Bronchial epithelial cell (primary cell): ENCODE results near the gene SURF6. TPM values are rescaled to one million over a fixed set of nuclear protein-coding genes. Genes with fewer than 3 reads are reported as not detected.
A peak's percentile ranks its signal among the peaks of the same experiment; 100 is the strongest.
"Not testable (repeated sequence)": the region's sequence is repeated elsewhere in the genome, so short reads cannot be mapped to it uniquely, and the experiment has no call there.

Experiments
- DNase-seq: peaks from one replicate; pipeline ENCODE4 v3.0.0-alpha.2; 2010; ENCODE audit warnings: low read depth
- FAIRE-seq: peaks from 2 replicates; lab custom pipeline; 2011; peaks lifted over from hg19 to GRCh38; lab: Jason Lieb, UNC
- H3K27me3 ChIP-seq: 2 replicates; pipeline ENCODE4 v1.5.1; 2011; ENCODE audit warnings: low read length; ENCODE audit not compliant: control insufficient read depth, insufficient read depth
- H3K36me3 ChIP-seq: 2 replicates; pipeline ENCODE4 v1.5.1; 2011; ENCODE audit warnings: low read length; ENCODE audit not compliant: control insufficient read depth, insufficient read depth
- H3K4me3 ChIP-seq: 2 replicates; pipeline ENCODE4 v1.5.1; 2011; ENCODE audit warnings: mild to moderate bottlenecking, low read depth, low read length, control low read depth
- CTCF ChIP-seq: IDR thresholded peaks from 2 replicates; pipeline ENCODE4 v1.5.1; 2011; ENCODE audit warnings: mild to moderate bottlenecking, moderate library complexity, low read length, control low read depth, inconsistent platforms; ENCODE audit not compliant: insufficient read depth, severe bottlenecking
- total RNA-seq: library from RNA; depleted of rRNA; stranded (reverse); fragments of >200 nt; gene quantifications from 2 replicates; pipeline ENCODE4 v1.2.1, GENCODE V29; 2014

The SURF6 gene
- total RNA-seq, 1 donor from 2014 or later = 9.0 TPM

GRCh38 chr9:133339641-133340040 lies 3.7 kb upstream of the SURF6 start:
- peaks cover 30% of the 10 kb centered on the region for H3K36me3 ChIP-seq
- no peak for FAIRE-seq

GRCh38 chr9:133334888-133335287 lies 1.1 kb downstream of the SURF6 start:
- DNase-seq, H3K27me3 ChIP-seq, FAIRE-seq: not testable (repeated sequence)
- Histone ChIP-seq H3K36me3 (peaks cover 24% of the 10 kb centered on the region), H3K4me3 (peak overlapping the region; percentile 94)

More at GRCh38 chr9:133339641-133340040, 3.7 kb upstream of the SURF6 start:
- TF ChIP-seq CTCF = no peak
- H3K27me3 ChIP-seq = no peaks in the 10 kb centered on the region
- no peak for DNase-seq
- no peak overlapping the region for H3K4me3 ChIP-seq

DNA sequence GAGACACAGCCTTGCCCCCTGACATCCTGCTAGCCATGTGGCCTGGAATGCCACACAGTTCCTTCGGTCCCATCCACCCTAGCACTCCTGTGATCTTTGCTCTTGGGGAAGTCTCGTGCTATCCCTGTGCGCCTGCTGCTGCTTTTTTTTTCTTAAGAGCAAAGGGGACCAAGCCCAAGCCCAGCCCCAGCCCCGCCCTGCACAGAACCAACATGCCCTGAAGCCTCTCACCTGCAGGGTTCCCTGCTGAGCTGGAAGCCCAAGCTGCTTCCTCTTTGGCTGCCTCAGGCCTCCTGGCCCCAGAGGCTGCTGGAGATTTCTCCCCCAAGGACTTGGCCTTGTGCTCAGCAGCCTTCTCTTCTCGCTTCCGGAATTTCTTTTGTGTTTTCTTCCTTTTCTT lies 1.8 kb downstream of the SURF6 start:
- no peak overlapping the region for H3K4me3 ChIP-seq
- DNase-seq = no peak
- H3K27me3 ChIP-seq = no peaks in the 10 kb centered on the region
- peaks cover 22% of the 10 kb centered on the region for H3K36me3 ChIP-seq
- no peak for TF ChIP-seq CTCF
- no peak for FAIRE-seq

- DNase-seq (no peak), FAIRE-seq (no peak)
- no peak overlapping the region for H3K4me3 ChIP-seq
- peak; percentile 11 for TF ChIP-seq CTCF
- peaks cover 22% of the 10 kb centered on the region for H3K36me3 ChIP-seq
- no peaks in the 10 kb centered on the region for H3K27me3 ChIP-seq
These were observed 2.4 kb downstream of the SURF6 start for GRCh38 chr9:133333566-133333965.

DNA sequence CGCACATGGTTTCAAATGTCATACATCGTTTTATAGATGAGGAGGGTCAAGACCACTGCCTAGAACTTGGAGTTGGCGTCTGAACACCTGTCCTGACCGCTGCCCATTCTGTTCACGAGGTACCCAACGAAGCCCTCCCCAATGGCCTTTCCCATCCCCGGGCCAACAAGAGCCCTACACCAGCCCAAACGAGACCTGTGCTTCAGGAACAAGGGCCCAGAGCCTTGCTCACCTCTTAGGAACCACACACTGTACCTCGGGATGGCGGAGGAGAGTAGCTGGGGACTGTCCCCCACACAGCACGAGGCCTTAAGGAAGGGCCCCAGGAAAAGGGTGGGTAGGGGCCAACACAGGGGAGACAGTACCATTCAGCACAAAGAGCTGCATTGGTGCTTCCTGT lies 3.0 kb downstream of the SURF6 start:
- FAIRE-seq = no peak
- DNase-seq = no peak
- H3K27me3 ChIP-seq = no peaks in the 10 kb centered on the region
- no peak for TF ChIP-seq CTCF
- no peak overlapping the region for H3K4me3 ChIP-seq
- peaks cover 22% of the 10 kb centered on the region for H3K36me3 ChIP-seq

DNA sequence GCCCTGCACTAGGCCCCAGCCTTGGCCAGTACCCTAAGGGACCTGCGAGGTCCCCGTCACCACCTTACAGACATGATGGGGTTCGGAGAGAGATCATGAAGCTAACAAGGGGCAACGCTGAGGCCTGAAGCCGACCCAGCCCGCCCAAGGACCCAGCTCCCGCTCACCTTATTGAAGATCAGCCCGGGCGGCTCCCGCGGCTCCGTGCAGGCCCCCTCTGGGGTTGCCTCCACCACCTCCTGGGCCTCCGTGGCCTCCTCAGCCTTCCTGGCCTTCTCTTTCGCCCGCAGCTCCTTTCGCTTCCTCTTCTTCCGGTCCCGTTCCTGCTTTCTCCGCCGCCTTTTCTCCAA lies 3.6 kb downstream of the SURF6 start:
- Histone ChIP-seq H3K4me3 (no peak overlapping the region), H3K36me3 (peaks cover 22% of the 10 kb centered on the region), H3K27me3 (no peaks in the 10 kb centered on the region)
- no peak for TF ChIP-seq CTCF
- FAIRE-seq = no peak
- DNase-seq = no peak
